GM23338 (cell line): Measurements from ENCODE around the gene TSKS. TPM values are rescaled to one million over a fixed set of nuclear protein-coding genes. Genes with fewer than 3 reads are reported as not detected.

ENCODE experiments used
- ATAC-seq: fragments of 200-7000 bp; cut with Tn5 transposase; 3 replicates; pipeline ENCODE4 v1.9.1; 2020
- DNase-seq: peaks from one replicate; pipeline ENCODE4 v3.0.0-alpha.2; 2015; ENCODE audit warnings: low spot score
- H2AFZ ChIP-seq: fragments of 200-600 bp; sonication (generic); 2 replicates; pipeline ENCODE4 v1.8.0; 2016; ENCODE audit warnings: antibody characterized with exemption, mild to moderate bottlenecking, moderate library complexity
- H3F3A ChIP-seq: fragments of 200-600 bp; sonication (generic); replicated peaks from 2 replicates; pipeline ENCODE4 v1.8.0; 2017; ENCODE audit warnings: antibody characterized with exemption, mixed run types, low read depth
- H3K27ac ChIP-seq: fragments of 200-600 bp; sonication (generic); 2 replicates; pipeline ENCODE4 v1.6.1; 2016; ENCODE audit warnings: low read depth
- H3K27me3 ChIP-seq: fragments of 200-600 bp; sonication (generic); 2 replicates; pipeline ENCODE4 v1.8.0; 2016; ENCODE audit warnings: mild to moderate bottlenecking, mixed run types, moderate library complexity; ENCODE audit not compliant: insufficient read depth
- H3K36me3 ChIP-seq: fragments of 200-600 bp; sonication (generic); 2 replicates; pipeline ENCODE4 v1.8.0; 2016; ENCODE audit warnings: mild to moderate bottlenecking; ENCODE audit not compliant: insufficient read depth
- H3K4me1 ChIP-seq: fragments of 200-600 bp; sonication (generic); 2 replicates; pipeline ENCODE4 v1.8.0; 2016; ENCODE audit warnings: mild to moderate bottlenecking, moderate library complexity; ENCODE audit not compliant: insufficient read depth
- H3K4me2 ChIP-seq: fragments of 200-600 bp; sonication (generic); 2 replicates; pipeline ENCODE4 v1.7.1; 2017; ENCODE audit warnings: mixed run types
- H3K4me3 ChIP-seq: fragments of 200-600 bp; sonication (generic); 2 replicates; pipeline ENCODE4 v1.6.1; 2016; ENCODE audit warnings: mixed run types
- H3K79me2 ChIP-seq: fragments of 200-600 bp; sonication (generic); replicated peaks from 2 replicates; pipeline ENCODE4 v1.8.0; 2017; ENCODE audit warnings: mild to moderate bottlenecking; ENCODE audit not compliant: insufficient read depth
- H3K9me2 ChIP-seq: fragments of 200-600 bp; sonication (generic); 2 replicates; pipeline ENCODE4 v1.8.0; 2017; ENCODE audit not compliant: insufficient read depth
- H4K20me1 ChIP-seq: fragments of 200-600 bp; sonication (generic); replicated peaks from 2 replicates; pipeline ENCODE4 v1.8.0; 2017; ENCODE audit warnings: mild to moderate bottlenecking; ENCODE audit not compliant: insufficient read depth
- H3K27ac Mint-ChIP-seq: 2 replicates; pipeline ENCODE4 v1.8.0; 2020; ENCODE audit warnings: inconsistent platforms, mild to moderate bottlenecking, moderate library complexity, mixed read lengths
- H3K27me3 Mint-ChIP-seq: 3 replicates; pipeline ENCODE4 v1.8.0; 2022; ENCODE audit warnings: low read depth, mild to moderate bottlenecking, moderate library complexity, mixed read lengths, inconsistent platforms; ENCODE audit not compliant: insufficient read depth, poor library complexity
- H3K36me3 Mint-ChIP-seq: 3 replicates; pipeline ENCODE4 v1.8.0; 2021; ENCODE audit warnings: low read depth, mild to moderate bottlenecking, inconsistent platforms, moderate library complexity, mixed read lengths
- H3K4me1 Mint-ChIP-seq: 3 replicates; pipeline ENCODE4 v1.8.0; 2020; ENCODE audit warnings: mild to moderate bottlenecking, inconsistent platforms, mixed read lengths
- H3K4me3 Mint-ChIP-seq: 3 replicates; pipeline ENCODE4 v1.8.0; 2021; ENCODE audit warnings: moderate library complexity, mild to moderate bottlenecking, inconsistent platforms, mixed read lengths
- H3K9me3 Mint-ChIP-seq: 3 replicates; pipeline ENCODE4 v1.8.0; 2020; ENCODE audit warnings: moderate library complexity, mild to moderate bottlenecking, inconsistent platforms, mixed read lengths
- CREB1 ChIP-seq: fragments of 250-450 bp; sonication (Bioruptor Pico); IDR thresholded peaks from 2 replicates; pipeline ENCODE4 v1.5.0; 2020; ENCODE audit warnings: low read depth, mild to moderate bottlenecking, moderate library complexity
- CTCF ChIP-seq, 2 experiments: fragments of 200-600 bp in 1 of 2; sonication (generic) in 1 of 2; conservative IDR thresholded peaks; 2 replicates each; pipeline versions ENCODE4 v1.5.1 to v1.6.1; 2016 to 2017; ENCODE audit warnings: antibody characterized with exemption in 2 of 2, low read depth in 2 of 2, mild to moderate bottlenecking in 2 of 2, moderate library complexity in 1 of 2
- ETS1 ChIP-seq: IDR thresholded peaks from 2 replicates; pipeline ENCODE4 v1.6.1; 2016; ENCODE audit warnings: antibody characterized with exemption
- EZH2 ChIP-seq: fragments of 200-600 bp; sonication (generic); IDR thresholded peaks from one replicate; pipeline ENCODE4 v1.8.0; 2017; ENCODE audit warnings: antibody characterized with exemption, mild to moderate bottlenecking, low read depth; ENCODE audit not compliant: unreplicated experiment
- EZH2phosphoT487 ChIP-seq: fragments of 200-600 bp; sonication (generic); IDR thresholded peaks from one replicate; pipeline ENCODE4 v1.8.1; 2018; ENCODE audit warnings: antibody characterized with exemption; ENCODE audit not compliant: unreplicated experiment
- JUNB ChIP-seq: IDR thresholded peaks from one replicate; pipeline ENCODE4 v1.6.1; 2016; ENCODE audit warnings: antibody characterized with exemption; ENCODE audit not compliant: unreplicated experiment
- NANOG ChIP-seq: IDR thresholded peaks from 2 replicates; pipeline ENCODE4 v1.6.1; 2016; ENCODE audit warnings: antibody characterized with exemption, borderline replicate concordance
- POLR2AphosphoS5 ChIP-seq: IDR thresholded peaks from 2 replicates; pipeline ENCODE4 v1.6.1; 2016; ENCODE audit warnings: antibody characterized with exemption, low read depth
- REST ChIP-seq: IDR thresholded peaks from one replicate; pipeline ENCODE4 v1.6.1; 2018; ENCODE audit warnings: antibody characterized with exemption; ENCODE audit not compliant: unreplicated experiment
- STAT1 ChIP-seq: IDR thresholded peaks from one replicate; pipeline ENCODE4 v1.6.1; 2016; ENCODE audit warnings: antibody characterized with exemption; ENCODE audit not compliant: unreplicated experiment
- ZNF114 ChIP-seq: fragments of 250-450 bp; sonication (Bioruptor Pico); IDR thresholded peaks from 2 replicates; pipeline ENCODE4 v1.5.0; 2020; ENCODE audit warnings: mild to moderate bottlenecking, moderate library complexity
- ZNF331 ChIP-seq: fragments of 250-450 bp; sonication (Bioruptor Pico); IDR thresholded peaks from 2 replicates; pipeline ENCODE4 v1.5.0; 2020; ENCODE audit warnings: low read depth, mild to moderate bottlenecking, moderate library complexity
- ZNF462 ChIP-seq: fragments of 250-450 bp; sonication (Bioruptor Pico); IDR thresholded peaks from 2 replicates; pipeline ENCODE4 v1.5.0; 2020; ENCODE audit warnings: mild to moderate bottlenecking, moderate library complexity
- polyA plus RNA-seq: library from polyadenylated mRNA; unstranded; fragments of >200 nt; fragmentation: Nextera tagmentation; extraction: Ambion mirVana; gene quantifications from 2 replicates; pipeline ENCODE4 v1.2.1, GENCODE V29; 2016
- total RNA-seq: library from RNA; depleted of rRNA; stranded (reverse); fragments of >200 nt; shearing (Covaris generic); gene quantifications from 2 replicates; pipeline ENCODE4 v1.2.3, GENCODE V29; 2014

TSKS gene
- total and polyA plus RNA-seq, 2 experiments from 2014 or later: 0.99 TPM; not detected in 1

GRCh38 chr19:49806620-49806959, 43.5 kb upstream of the TSKS start:
- Histone ChIP-seq H3K27me3 (no peaks in the 10 kb centered on the region), H2AFZ (no peak overlapping the region), H3K36me3 (no peaks in the 10 kb centered on the region; the same call in 1 of the 2 replicates), H3K27ac (peak overlapping the region; percentile 87), H4K20me1 (no peaks in the 10 kb centered on the region; the same call in 1 of the 2 replicates), H3K4me1 (peaks cover 29% of the 10 kb centered on the region; the same call in 1 of the 2 replicates), H3K79me2 (no peaks in the 10 kb centered on the region), H3F3A (peaks cover 35% of the 10 kb centered on the region), H3K4me2 (no peak overlapping the region), H3K9me2 (no peaks in the 10 kb centered on the region), H3K4me3 (no peak overlapping the region)
- peak overlapping the region; percentile 32; the same call in 1 of the 3 replicates for H3K4me3 Mint-ChIP-seq
- ATAC-seq (no peak), DNase-seq (no peak)
- peaks cover 35% of the 10 kb centered on the region for H3K4me1 Mint-ChIP-seq
- H3K36me3 Mint-ChIP-seq: peaks cover 42% of the 10 kb centered on the region
- peak overlapping the region; percentile 28; the same call in 1 of the 2 replicates for H3K27ac Mint-ChIP-seq
- H3K27me3 Mint-ChIP-seq: peaks cover 24% of the 10 kb centered on the region
- TF ChIP-seq NANOG: no peak
- TF ChIP-seq REST: no peak
- TF ChIP-seq ZNF462 (CRISPR knock-in tag): no peak
- no peak for TF ChIP-seq EZH2
- TF ChIP-seq ETS1: no peak
- TF ChIP-seq CTCF (conservative IDR thresholded peaks at IDR 0.05; ENCODE audit: low read depth in 2 of 2): no peak
- TF ChIP-seq EZH2phosphoT487: no peak
- no peak for TF ChIP-seq ZNF114 (CRISPR knock-in tag)
- TF ChIP-seq POLR2AphosphoS5: no peak
- TF ChIP-seq ZNF331 (CRISPR knock-in tag): no peak
- TF ChIP-seq CREB1 (CRISPR knock-in tag): no peak
- TF ChIP-seq JUNB: no peak
- TF ChIP-seq STAT1: no peak
- H3K9me3 Mint-ChIP-seq: no peaks in the 10 kb centered on the region; the same call in 2 of the 3 replicates
